Measurements from ENCODE around the gene TLNRD1.

GRCh38 chr15:81014446-81015093 lies 13.8 kb downstream of the TLNRD1 start:
- TF ChIP-seq CTCF (IDR thresholded peaks at IDR 0.05) (no peak), POLR2A (IDR thresholded peaks at IDR 0.05) (no peak)
